K562 treated with DMSO at 1 percent for 12 hours (cell line): ENCODE results near the gene GJA5. TPM values are rescaled to one million over a fixed set of nuclear protein-coding genes. Genes with fewer than 3 reads are reported as not detected.

Experiments used
- total RNA-seq: library from RNA; unstranded; fragments of 300-600 nt; gene quantifications from 2 replicates; pipeline ENCODE4 v1.2.3, GENCODE V29; 2022; ENCODE audit not compliant: insufficient read depth

Gene GJA5
- not detected in 2 replicates for total RNA-seq

DNA sequence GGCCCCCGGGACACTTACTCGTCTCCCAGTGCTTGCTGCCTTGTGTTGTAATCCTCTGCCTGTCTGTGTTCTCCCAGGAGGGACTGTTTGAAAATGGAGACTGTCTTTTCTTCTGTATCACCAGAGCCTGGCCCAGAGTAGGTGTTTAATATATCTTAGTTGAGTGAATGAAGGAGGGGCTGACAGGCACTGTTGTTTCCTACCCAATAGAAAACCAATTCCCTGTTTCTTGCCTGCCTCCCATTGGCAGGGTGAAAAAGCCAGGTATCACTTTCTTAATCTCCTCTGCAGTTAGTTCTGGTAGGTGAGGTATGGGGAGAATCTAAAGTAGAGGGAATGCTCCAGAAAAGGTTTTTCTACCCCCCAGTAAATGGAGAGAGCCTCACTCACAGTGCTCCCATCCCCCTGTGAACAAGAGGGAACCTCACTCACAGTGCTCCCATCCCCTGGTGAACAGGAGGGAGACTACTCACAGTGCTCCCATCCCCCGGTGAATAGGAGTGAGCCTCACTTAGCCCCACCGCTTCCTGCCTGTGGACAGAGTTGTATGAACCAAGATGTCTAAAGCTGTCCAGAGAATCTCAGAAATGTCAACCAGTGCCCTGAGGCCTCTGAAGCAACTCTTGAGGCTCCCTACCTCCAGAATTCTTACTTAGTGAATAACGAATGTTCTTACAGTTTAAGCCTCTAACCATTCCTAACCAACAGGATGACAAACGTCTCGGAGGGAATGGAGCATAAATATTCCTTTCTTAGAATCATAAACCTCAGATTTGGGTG is at the start of gene GJA5:
Gene GJA5 (minus strand): TSS at position 122 of the 780 bp plus-strand sequence. CDS start 1,364 bp downstream, outside the sequence.

Other genes with a start within 250 kb of the GJA5 start
- 1.1 and 8.4 TPM in 2 replicates for gene BCL9, start 219.1 kb downstream of the GJA5 start, total RNA-seq
- gene ACP6, start 90.1 kb downstream of the GJA5 start, total RNA-seq, result 2.3 and 4.5 TPM in 2 replicates
- gene GJA8, start 142.2 kb upstream of the GJA5 start, total RNA-seq, result not detected in 2 replicates
- 3.3 and 11.1 TPM in 2 replicates for gene GPR89B, start 167.8 kb upstream of the GJA5 start, total RNA-seq